Omental fat pad (tissue), 4 donors: ENCODE results near the gene TOM1L1. TPM values are rescaled to one million over a fixed set of nuclear protein-coding genes. Genes with fewer than 3 reads are reported as not detected.

Source experiments
- ATAC-seq: fragments of 150-250 bp; one replicate; pipeline ENCODE4 v1.9.1; 2016; ENCODE audit warnings: mild to moderate bottlenecking, moderate library complexity; ENCODE audit not compliant: low FRiP score
- DNase-seq: peaks from one replicate; pipeline ENCODE4 v3.0.0-alpha.2; 2019; ENCODE audit warnings: low spot score
- CTCF ChIP-seq, 3 donors: fragments of 450-650 bp; IDR thresholded peaks; one replicate each; pipeline ENCODE4 v1.5.1; 2016 to 2017; ENCODE audit warnings: antibody characterized with exemption in 3 of 3, mild to moderate bottlenecking in 3 of 3, moderate library complexity in 2 of 3
- total RNA-seq, 4 donors: library from RNA; depleted of rRNA; stranded (reverse); fragments of >200 nt; gene quantifications; one replicate each; pipeline ENCODE4 v1.1.0, GENCODE V29; 2016

TOM1L1 gene
- total RNA-seq, 4 donors from 2014 or later, result 3.9 to 30.3 (median 21.4) TPM

GRCh38 chr17:54927525-54927924 is 26.9 kb downstream of the TOM1L1 start:
- TF ChIP-seq CTCF (IDR thresholded peaks at IDR 0.05), result no peak
- no peak for ATAC-seq

GRCh38 chr17:54932711-54933110 is 32.1 kb downstream of the TOM1L1 start:
- DNase-seq, result no peak
- no peak for TF ChIP-seq CTCF (IDR thresholded peaks at IDR 0.05)
- ATAC-seq, result no peak

More at GRCh38 chr17:54927525-54927924, 26.9 kb downstream of the TOM1L1 start:
- no peak for DNase-seq

GRCh38 chr17:54933921-54934320 is 33.3 kb downstream of the TOM1L1 start:
- ATAC-seq (no peak), DNase-seq (no peak)
- TF ChIP-seq CTCF (IDR thresholded peaks at IDR 0.05), result no peak

GRCh38 chr17:54935471-54935870 is 34.8 kb downstream of the TOM1L1 start:
- ATAC-seq (no peak), DNase-seq (no peak)
- TF ChIP-seq CTCF (IDR thresholded peaks at IDR 0.05), result no peak

- ATAC-seq (no peak), DNase-seq (no peak)
- no peak for TF ChIP-seq CTCF (IDR thresholded peaks at IDR 0.05)
Observed at GRCh38 chr17:54937018-54937417, 36.4 kb downstream of the TOM1L1 start.

- no peak for ATAC-seq
- no peak for TF ChIP-seq CTCF (IDR thresholded peaks at IDR 0.05)
- DNase-seq, result no peak
Observed at GRCh38 chr17:54937426-54937825, 36.8 kb downstream of the TOM1L1 start.

- DNase-seq, result no peak
- TF ChIP-seq CTCF (IDR thresholded peaks at IDR 0.05), result no peak
Observed at GRCh38 chr17:54941285-54941684, 40.6 kb downstream of the TOM1L1 start.

More at GRCh38 chr17:54941285-54941684, 40.6 kb downstream of the TOM1L1 start:
- no peak for ATAC-seq
